Measurements from ENCODE around the gene TBC1D10B.
A peak's percentile ranks its signal among the peaks of the same experiment; 100 is the strongest.

The TBC1D10B gene

DNA sequence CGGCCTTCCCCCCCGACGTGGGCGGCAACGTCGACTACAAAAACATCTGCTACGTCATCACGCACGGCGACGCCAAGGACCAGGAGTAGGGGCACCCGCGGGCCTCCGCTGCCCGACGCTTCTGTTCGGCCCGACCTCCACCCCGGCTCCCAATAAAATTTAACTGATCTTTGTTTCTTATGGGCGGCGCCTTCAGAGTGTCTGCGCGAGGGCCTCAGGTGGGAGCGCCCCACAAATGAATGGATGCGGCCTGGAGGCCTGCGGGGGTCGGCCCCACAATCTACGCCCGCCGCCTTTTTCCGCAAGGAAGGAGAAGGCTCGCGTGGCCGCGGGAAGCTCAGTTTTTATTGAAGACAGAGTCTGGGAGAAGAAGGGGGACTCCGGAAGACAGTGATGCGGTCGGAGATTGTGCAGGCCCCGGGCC is 7.5 kb upstream of the TBC1D10B start (continued):
- TF ChIP-seq KLF10 (tag by site-specific recombination; IDR thresholded peaks at IDR 0.05) (peak; percentile 96), ZNF658 (tag by site-specific recombination; IDR thresholded peaks at IDR 0.05) (no peak), ZNF223 (tag by site-specific recombination; IDR thresholded peaks at IDR 0.05) (no peak), ZNF521 (tag by site-specific recombination; IDR thresholded peaks at IDR 0.05) (no peak), ZNF830 (tag by site-specific recombination; IDR thresholded peaks at IDR 0.05; ENCODE audit: low read depth) (no peak), ZNF394 (tag by site-specific recombination; IDR thresholded peaks at IDR 0.05; ENCODE audit: borderline replicate concordance) (0 out of 2 replicates have a peak, but pooled peaks have one; percentile 0), HOXD13 (CRISPR knock-in tag; IDR thresholded peaks at IDR 0.05; ENCODE audit: borderline replicate concordance) (no peak), ZNF843 (tag by site-specific recombination; IDR thresholded peaks at IDR 0.05) (peak; percentile 10; the same call in 1 of the 2 replicates), ZNF610 (tag by site-specific recombination; IDR thresholded peaks at IDR 0.05; ENCODE audit: borderline replicate concordance) (peak; percentile 18; the same call in 1 of the 2 replicates), ZNF707 (tag by site-specific recombination; IDR thresholded peaks at IDR 0.05) (peak; percentile 96), WT1 (tag by site-specific recombination; IDR thresholded peaks at IDR 0.05) (peak; percentile 57; the same call in 1 of the 2 replicates), ZNF2 (tag by site-specific recombination; IDR thresholded peaks at IDR 0.05) (peak; percentile 30), ZNF146 (tag by site-specific recombination; IDR thresholded peaks at IDR 0.05) (no peak), ZNF792 (tag by site-specific recombination; IDR thresholded peaks at IDR 0.05) (no peak), ZNF311 (tag by site-specific recombination; IDR thresholded peaks at IDR 0.05; ENCODE audit: borderline replicate concordance) (no peak), GFI1B (tag by site-specific recombination; IDR thresholded peaks at IDR 0.05) (peak; percentile 50; the same call in 1 of the 2 replicates), BCL11B (tag by site-specific recombination; IDR thresholded peaks at IDR 0.05; ENCODE audit: low read depth) (no peak), ZNF423 (tag by site-specific recombination; IDR thresholded peaks at IDR 0.05) (no peak), SP7 (tag by site-specific recombination; IDR thresholded peaks at IDR 0.05) (no peak; the same call in 1 of the 2 replicates), ZNF366 (tag by site-specific recombination; conservative IDR thresholded peaks at IDR 0.05) (peak; percentile 79), ZNF157 (tag by site-specific recombination; IDR thresholded peaks at IDR 0.05) (no peak), ZNF221 (tag by site-specific recombination; IDR thresholded peaks at IDR 0.05; ENCODE audit: borderline replicate concordance) (no peak)
- TF ChIP-seq, protein P1, sequence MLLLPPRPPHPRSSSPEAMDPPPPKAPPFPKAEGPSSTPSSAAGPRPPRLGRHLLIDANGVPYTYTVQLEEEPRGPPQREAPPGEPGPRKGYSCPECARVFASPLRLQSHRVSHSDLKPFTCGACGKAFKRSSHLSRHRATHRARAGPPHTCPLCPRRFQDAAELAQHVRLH (tag by site-specific recombination; IDR thresholded peaks at IDR 0.05), result no peak
- TF ChIP-seq, protein P2, sequence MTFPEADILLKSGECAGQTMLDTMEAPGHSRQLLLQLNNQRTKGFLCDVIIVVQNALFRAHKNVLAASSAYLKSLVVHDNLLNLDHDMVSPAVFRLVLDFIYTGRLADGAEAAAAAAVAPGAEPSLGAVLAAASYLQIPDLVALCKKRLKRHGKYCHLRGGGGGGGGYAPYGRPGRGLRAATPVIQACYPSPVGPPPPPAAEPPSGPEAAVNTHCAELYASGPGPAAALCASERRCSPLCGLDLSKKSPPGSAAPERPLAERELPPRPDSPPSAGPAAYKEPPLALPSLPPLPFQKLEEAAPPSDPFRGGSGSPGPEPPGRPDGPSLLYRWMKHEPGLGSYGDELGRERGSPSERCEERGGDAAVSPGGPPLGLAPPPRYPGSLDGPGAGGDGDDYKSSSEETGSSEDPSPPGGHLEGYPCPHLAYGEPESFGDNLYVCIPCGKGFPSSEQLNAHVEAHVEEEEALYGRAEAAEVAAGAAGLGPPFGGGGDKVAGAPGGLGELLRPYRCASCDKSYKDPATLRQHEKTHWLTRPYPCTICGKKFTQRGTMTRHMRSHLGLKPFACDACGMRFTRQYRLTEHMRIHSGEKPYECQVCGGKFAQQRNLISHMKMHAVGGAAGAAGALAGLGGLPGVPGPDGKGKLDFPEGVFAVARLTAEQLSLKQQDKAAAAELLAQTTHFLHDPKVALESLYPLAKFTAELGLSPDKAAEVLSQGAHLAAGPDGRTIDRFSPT (tag by site-specific recombination; IDR thresholded peaks at IDR 0.05), result peak; percentile 50; the same call in 1 of the 2 replicates
- TF ChIP-seq, protein P3, sequence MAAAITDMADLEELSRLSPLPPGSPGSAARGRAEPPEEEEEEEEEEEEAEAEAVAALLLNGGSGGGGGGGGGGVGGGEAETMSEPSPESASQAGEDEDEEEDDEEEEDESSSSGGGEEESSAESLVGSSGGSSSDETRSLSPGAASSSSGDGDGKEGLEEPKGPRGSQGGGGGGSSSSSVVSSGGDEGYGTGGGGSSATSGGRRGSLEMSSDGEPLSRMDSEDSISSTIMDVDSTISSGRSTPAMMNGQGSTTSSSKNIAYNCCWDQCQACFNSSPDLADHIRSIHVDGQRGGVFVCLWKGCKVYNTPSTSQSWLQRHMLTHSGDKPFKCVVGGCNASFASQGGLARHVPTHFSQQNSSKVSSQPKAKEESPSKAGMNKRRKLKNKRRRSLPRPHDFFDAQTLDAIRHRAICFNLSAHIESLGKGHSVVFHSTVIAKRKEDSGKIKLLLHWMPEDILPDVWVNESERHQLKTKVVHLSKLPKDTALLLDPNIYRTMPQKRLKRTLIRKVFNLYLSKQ (tag by site-specific recombination; IDR thresholded peaks at IDR 0.05; ENCODE audit: borderline replicate concordance), result no peak
- TF ChIP-seq, protein P4, sequence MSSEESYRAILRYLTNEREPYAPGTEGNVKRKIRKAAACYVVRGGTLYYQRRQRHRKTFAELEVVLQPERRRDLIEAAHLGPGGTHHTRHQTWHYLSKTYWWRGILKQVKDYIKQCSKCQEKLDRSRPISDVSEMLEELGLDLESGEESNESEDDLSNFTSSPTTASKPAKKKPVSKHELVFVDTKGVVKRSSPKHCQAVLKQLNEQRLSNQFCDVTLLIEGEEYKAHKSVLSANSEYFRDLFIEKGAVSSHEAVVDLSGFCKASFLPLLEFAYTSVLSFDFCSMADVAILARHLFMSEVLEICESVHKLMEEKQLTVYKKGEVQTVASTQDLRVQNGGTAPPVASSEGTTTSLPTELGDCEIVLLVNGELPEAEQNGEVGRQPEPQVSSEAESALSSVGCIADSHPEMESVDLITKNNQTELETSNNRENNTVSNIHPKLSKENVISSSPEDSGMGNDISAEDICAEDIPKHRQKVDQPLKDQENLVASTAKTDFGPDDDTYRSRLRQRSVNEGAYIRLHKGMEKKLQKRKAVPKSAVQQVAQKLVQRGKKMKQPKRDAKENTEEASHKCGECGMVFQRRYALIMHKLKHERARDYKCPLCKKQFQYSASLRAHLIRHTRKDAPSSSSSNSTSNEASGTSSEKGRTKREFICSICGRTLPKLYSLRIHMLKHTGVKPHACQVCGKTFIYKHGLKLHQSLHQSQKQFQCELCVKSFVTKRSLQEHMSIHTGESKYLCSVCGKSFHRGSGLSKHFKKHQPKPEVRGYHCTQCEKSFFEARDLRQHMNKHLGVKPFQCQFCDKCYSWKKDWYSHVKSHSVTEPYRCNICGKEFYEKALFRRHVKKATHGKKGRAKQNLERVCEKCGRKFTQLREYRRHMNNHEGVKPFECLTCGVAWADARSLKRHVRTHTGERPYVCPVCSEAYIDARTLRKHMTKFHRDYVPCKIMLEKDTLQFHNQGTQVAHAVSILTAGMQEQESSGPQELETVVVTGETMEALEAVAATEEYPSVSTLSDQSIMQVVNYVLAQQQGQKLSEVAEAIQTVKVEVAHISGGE (tag by site-specific recombination; conservative IDR thresholded peaks at IDR 0.05; ENCODE audit: low read depth), result 0 out of 2 replicates have a peak, but pooled peaks have one; percentile 24
- TF ChIP-seq, protein P5, sequence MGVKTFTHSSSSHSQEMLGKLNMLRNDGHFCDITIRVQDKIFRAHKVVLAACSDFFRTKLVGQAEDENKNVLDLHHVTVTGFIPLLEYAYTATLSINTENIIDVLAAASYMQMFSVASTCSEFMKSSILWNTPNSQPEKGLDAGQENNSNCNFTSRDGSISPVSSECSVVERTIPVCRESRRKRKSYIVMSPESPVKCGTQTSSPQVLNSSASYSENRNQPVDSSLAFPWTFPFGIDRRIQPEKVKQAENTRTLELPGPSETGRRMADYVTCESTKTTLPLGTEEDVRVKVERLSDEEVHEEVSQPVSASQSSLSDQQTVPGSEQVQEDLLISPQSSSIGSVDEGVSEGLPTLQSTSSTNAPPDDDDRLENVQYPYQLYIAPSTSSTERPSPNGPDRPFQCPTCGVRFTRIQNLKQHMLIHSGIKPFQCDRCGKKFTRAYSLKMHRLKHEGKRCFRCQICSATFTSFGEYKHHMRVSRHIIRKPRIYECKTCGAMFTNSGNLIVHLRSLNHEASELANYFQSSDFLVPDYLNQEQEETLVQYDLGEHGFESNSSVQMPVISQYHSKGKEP (tag by site-specific recombination; IDR thresholded peaks at IDR 0.05), result no peak
- TF ChIP-seq, protein P6, sequence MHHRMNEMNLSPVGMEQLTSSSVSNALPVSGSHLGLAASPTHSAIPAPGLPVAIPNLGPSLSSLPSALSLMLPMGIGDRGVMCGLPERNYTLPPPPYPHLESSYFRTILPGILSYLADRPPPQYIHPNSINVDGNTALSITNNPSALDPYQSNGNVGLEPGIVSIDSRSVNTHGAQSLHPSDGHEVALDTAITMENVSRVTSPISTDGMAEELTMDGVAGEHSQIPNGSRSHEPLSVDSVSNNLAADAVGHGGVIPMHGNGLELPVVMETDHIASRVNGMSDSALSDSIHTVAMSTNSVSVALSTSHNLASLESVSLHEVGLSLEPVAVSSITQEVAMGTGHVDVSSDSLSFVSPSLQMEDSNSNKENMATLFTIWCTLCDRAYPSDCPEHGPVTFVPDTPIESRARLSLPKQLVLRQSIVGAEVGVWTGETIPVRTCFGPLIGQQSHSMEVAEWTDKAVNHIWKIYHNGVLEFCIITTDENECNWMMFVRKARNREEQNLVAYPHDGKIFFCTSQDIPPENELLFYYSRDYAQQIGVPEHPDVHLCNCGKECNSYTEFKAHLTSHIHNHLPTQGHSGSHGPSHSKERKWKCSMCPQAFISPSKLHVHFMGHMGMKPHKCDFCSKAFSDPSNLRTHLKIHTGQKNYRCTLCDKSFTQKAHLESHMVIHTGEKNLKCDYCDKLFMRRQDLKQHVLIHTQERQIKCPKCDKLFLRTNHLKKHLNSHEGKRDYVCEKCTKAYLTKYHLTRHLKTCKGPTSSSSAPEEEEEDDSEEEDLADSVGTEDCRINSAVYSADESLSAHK (tag by site-specific recombination; IDR thresholded peaks at IDR 0.05), result peak; percentile 31
